Bladder microvascular endothelial cell (primary cell): ENCODE measurements around the gene OR13F1. TPM values are rescaled to one million over a fixed set of nuclear protein-coding genes. Genes with fewer than 3 reads are reported as not detected.

Experiments used
- total RNA-seq: library from RNA; depleted of rRNA; stranded (reverse); fragments of >200 nt; gene quantifications from 2 replicates; pipeline ENCODE4 v1.2.3, GENCODE V29; 2014

Gene OR13F1
- not detected in 2 replicates for total RNA-seq

GRCh38 chr9:104503963-104504362 lies at the start of gene OR13F1:
Gene OR13F1, plus strand, starts transcription at chr9:104504263. Its CDS starts 0 bp downstream, at chr9:104504263.

GRCh38 chr9:104527109-104527508 lies 23.0 kb downstream of the OR13F1 start, which contains the start of gene OR13C4:
Gene OR13C4, minus strand, starts transcription at chr9:104527209. Its CDS starts 0 bp downstream, at chr9:104527209.

GRCh38 chr9:104536756-104537155 lies 32.7 kb downstream of the OR13F1 start, which contains the start of gene OR13C3:
Gene OR13C3, minus strand, starts transcription at chr9:104536856. Its CDS starts 133 bp downstream, at chr9:104536723.

Other genes starting within 250 kb of the OR13F1 start
- gene OR13C4, start 22.9 kb downstream of the OR13F1 start, total RNA-seq, result 0.16 TPM in 1 of 2 replicates, not detected in the other
- gene OR13C3, start 32.6 kb downstream of the OR13F1 start, total RNA-seq, result not detected in 2 replicates
- gene OR13C8, start 64.9 kb downstream of the OR13F1 start, total RNA-seq, result not detected in 2 replicates
- gene OR13C5, start 95.2 kb downstream of the OR13F1 start, total RNA-seq, result not detected in 2 replicates
- gene OR13C2, start 101.4 kb downstream of the OR13F1 start, total RNA-seq, result not detected in 2 replicates
- not detected in 2 replicates for gene OR13C9, start 113.9 kb downstream of the OR13F1 start, total RNA-seq
- gene OR13D1, start 190.3 kb downstream of the OR13F1 start, total RNA-seq, result not detected in 2 replicates
- gene NIPSNAP3A, start 243.4 kb downstream of the OR13F1 start, total RNA-seq, result 31.8 and 38.4 TPM in 2 replicates